B cell (primary cell): ENCODE data around the gene LAMC3. TPM values are rescaled to one million over a fixed set of nuclear protein-coding genes. Genes with fewer than 3 reads are reported as not detected.
A peak's percentile ranks its signal among the peaks of the same experiment; 100 is the strongest.

Experiments used
- ATAC-seq: fragments of 200-7000 bp; cut with Tn5 transposase; one replicate; pipeline ENCODE4 v1.10.0; 2021; ENCODE audit warnings: low read depth, mild to moderate bottlenecking, moderate number of reproducible peaks, moderate library complexity
- CTCF ChIA-PET: fragments of 350-600 bp; sonication (Branson Sonifier 250); formaldehyde crosslinking; loops from one replicate; lab custom pipeline; 2021; ENCODE audit warnings: antibody characterized with exemption, inconsistent platforms; lab: Charles Lee
- POLR2A ChIA-PET: fragments of 350-600 bp; sonication (Branson Sonifier 250); formaldehyde crosslinking; loops from one replicate; lab custom pipeline; 2021; ENCODE audit warnings: antibody characterized with exemption; lab: Charles Lee
- DNase-seq: peaks from one replicate; pipeline ENCODE4 v3.0.0; 2013
- H2AFZ ChIP-seq: 2 replicates; pipeline ENCODE4 v1.6.1; 2012; ENCODE audit warnings: mild to moderate bottlenecking, low read depth, low read length; ENCODE audit not compliant: insufficient read depth, poor library complexity, severe bottlenecking
- H3K27ac ChIP-seq, 2 donors: 1 replicate in 1 of 2; 2 replicates in 1 of 2; pipeline ENCODE4 v1.5.1; 2012 to 2013; ENCODE audit warnings: low read length in 2 of 2, mild to moderate bottlenecking in 2 of 2, moderate library complexity in 1 of 2
- H3K27me3 ChIP-seq, 4 experiments: fragments of 200-600 bp in 1 of 4; sonication (generic) in 1 of 4; replicated peaks in 1 of 4; 1 replicate in 2 of 4; 2 replicates in 2 of 4; pipeline versions ENCODE4 v1.6.1 to v1.7.0; 2013 to 2016; ENCODE audit warnings: low read length in 3 of 4, mild to moderate bottlenecking in 2 of 4, mixed read lengths in 1 of 4, moderate library complexity in 1 of 4; ENCODE audit not compliant: insufficient read depth in 4 of 4, control insufficient read depth in 3 of 4; ENCODE audit errors: control extremely low read depth in 1 of 4
- H3K36me3 ChIP-seq, 2 experiments: replicated peaks in 1 of 2; 1 replicate in 1 of 2; 2 replicates in 1 of 2; pipeline versions ENCODE4 v1.6.1 to v1.7.1; 2013; ENCODE audit warnings: low read length in 1 of 2; ENCODE audit not compliant: insufficient read depth in 2 of 2, control insufficient read depth in 1 of 2; ENCODE audit errors: control extremely low read depth in 1 of 2, extremely low read depth in 1 of 2
- H3K4me1 ChIP-seq, 2 donors: fragments of 200-600 bp in 1 of 2; sonication (generic) in 1 of 2; 1 replicate in 1 of 2; 2 replicates in 1 of 2; pipeline versions ENCODE4 v1.5.1 to v1.6.1; 2013 to 2017; ENCODE audit warnings: low read length in 2 of 2; ENCODE audit not compliant: control insufficient read depth in 2 of 2, insufficient read depth in 2 of 2
- H3K4me2 ChIP-seq: replicated peaks from 2 replicates; pipeline ENCODE3; 2012; ENCODE audit warnings: mild to moderate bottlenecking, low read depth, low read length; ENCODE audit not compliant: poor library complexity, severe bottlenecking
- H3K4me3 ChIP-seq, 5 experiments: fragments of 200-600 bp in 1 of 5; sonication (generic) in 1 of 5; 1 replicate in 3 of 5; 2 replicates in 2 of 5; pipeline versions ENCODE4 v1.5.1 to v1.7.0; 2011 to 2016; ENCODE audit warnings: low read length in 4 of 5, mild to moderate bottlenecking in 4 of 5, low read depth in 2 of 5, control low read depth in 1 of 5, moderate library complexity in 1 of 5; ENCODE audit not compliant: insufficient read depth in 1 of 5; ENCODE audit errors: control extremely low read depth in 1 of 5, extremely low read depth in 1 of 5
- H3K79me2 ChIP-seq: fragments of 200-600 bp; sonication (generic); one replicate; pipeline ENCODE4 v1.6.0; 2016; ENCODE audit warnings: low read length; ENCODE audit not compliant: control insufficient read depth, insufficient read depth
- H3K9ac ChIP-seq: fragments of 200-600 bp; sonication (generic); 2 replicates; pipeline ENCODE4 v1.6.1; 2017; ENCODE audit warnings: mild to moderate bottlenecking, low read length, moderate library complexity
- H3K9me3 ChIP-seq, 3 donors: one replicate each; pipeline versions ENCODE4 v1.6.1 to v1.7.1; 2013; ENCODE audit warnings: low read length in 2 of 3; ENCODE audit not compliant: control insufficient read depth in 2 of 3, insufficient read depth in 1 of 3; ENCODE audit errors: control extremely low read depth in 1 of 3
- H4K20me1 ChIP-seq: 2 replicates; pipeline ENCODE4 v1.6.0; 2012; ENCODE audit warnings: mild to moderate bottlenecking, low read length; ENCODE audit not compliant: insufficient read depth, control insufficient read depth, poor library complexity, severe bottlenecking
- H3K27ac Mint-ChIP-seq: one replicate; pipeline ENCODE4 v1.8.0; 2021; ENCODE audit warnings: mixed read lengths
- H3K27me3 Mint-ChIP-seq: one replicate; pipeline ENCODE4 v1.8.0; 2021; ENCODE audit warnings: mixed read lengths
- H3K4me1 Mint-ChIP-seq: one replicate; pipeline ENCODE4 v1.8.0; 2021; ENCODE audit warnings: mixed read lengths
- H3K4me3 Mint-ChIP-seq: one replicate; pipeline ENCODE4 v1.8.0; 2021; ENCODE audit warnings: mixed read lengths
- H3K9me3 Mint-ChIP-seq: one replicate; pipeline ENCODE4 v1.8.0; 2022; ENCODE audit warnings: mixed read lengths; ENCODE audit not compliant: insufficient read depth
- CTCF ChIP-seq: fragments of 200-600 bp; IDR thresholded peaks from one replicate; pipeline ENCODE4 v1.8.0; 2022; ENCODE audit warnings: antibody characterized with exemption, mild to moderate bottlenecking
- EZH2 ChIP-seq: IDR thresholded peaks from 2 replicates; pipeline ENCODE4 v1.6.1; 2012; ENCODE audit warnings: borderline replicate concordance, low read depth, mild to moderate bottlenecking, moderate library complexity, low read length; ENCODE audit not compliant: insufficient read depth, poor library complexity, severe bottlenecking
- WGBS: methylation state at CpG from one replicate; pipeline ENCODE4 v1.1.5; 2013; ENCODE audit warnings: missing lambda C conversion rate; ENCODE audit not compliant: insufficient coverage; 5-methylcytosine and 5-hydroxymethylcytosine counted together
- intact Hi-C: fragments of 100-400 bp; cut with micrococcal nuclease; formaldehyde crosslinking; loops from one replicate; pipeline ENCODE4 v1.10.0; 2022
- polyA plus RNA-seq: library from polyadenylated mRNA; depleted of rRNA; stranded (reverse); fragments of >200 nt; gene quantifications from 2 replicates; pipeline ENCODE4 v1.2.3, GENCODE V29; 2012
- total RNA-seq, 2 donors: library from RNA; stranded (reverse); fragments of 120-200 nt in 1 of 2; gene quantifications; 1 replicate in 1 of 2; 2 replicates in 1 of 2; pipeline versions ENCODE4 v1.2.3 to v1.2.4, GENCODE V29; 2013 to 2022

LAMC3 gene
- total and polyA plus RNA-seq, 2 donors (not counting 1 experiment from before 2014, with no cell fraction given): 0.25 to 0.45 TPM

- no peaks in the 10 kb centered on the region for H3K9me3 ChIP-seq
- Mint-ChIP-seq H3K4me1 (peaks cover 12% of the 10 kb centered on the region), H3K4me3 (peak overlapping the region; percentile 58), H3K9me3 (no peaks in the 10 kb centered on the region), H3K27me3 (peaks cover 31% of the 10 kb centered on the region), H3K27ac (no peak overlapping the region)
- H2AFZ ChIP-seq: peak overlapping the region; percentile 22
- POLR2A ChIA-PET: no interaction called here
- peaks cover 5 to 11% of the 10 kb centered on the region in 2 donors for H3K4me1 ChIP-seq
- TF ChIP-seq CTCF: no peak
- TF ChIP-seq EZH2: no peak
- intact Hi-C loops: no loop called here
- H3K36me3 ChIP-seq: no peaks in the 10 kb centered on the region
- peak overlapping the region; percentile 70 for H3K4me2 ChIP-seq
- no peak for DNase-seq
- 56% methylated on average over 16 of the region's 19 CpGs for WGBS
- no peak overlapping the region for H3K9ac ChIP-seq
- no peaks in the 10 kb centered on the region for H3K79me2 ChIP-seq
- peaks cover 0 to 41% (median 16%) of the 10 kb centered on the region in 4 experiments for H3K27me3 ChIP-seq
- no peak for ATAC-seq
- H3K4me3 ChIP-seq: no peak overlapping the region
- H4K20me1 ChIP-seq: no peaks in the 10 kb centered on the region
- CTCF ChIA-PET: interaction anchor here (0.6 to 1.9 kb wide), 2 partner anchors 18 to 40 kb away, joined by 3 to 6 read pairs; no protein-coding TSS in a partner anchor
- H3K27ac ChIP-seq: no peak overlapping the region
Observed at GRCh38 chr9:131097126-131097947, 88.4 kb downstream of the LAMC3 start.

GRCh38 chr9:131097948-131098278 lies 88.9 kb downstream of the LAMC3 start:
- Mint-ChIP-seq H3K27me3 (peaks cover 31% of the 10 kb centered on the region), H3K9me3 (no peaks in the 10 kb centered on the region), H3K4me1 (peaks cover 12% of the 10 kb centered on the region), H3K27ac (no peak overlapping the region), H3K4me3 (no peak overlapping the region)
- Histone ChIP-seq H3K9me3 (no peaks in the 10 kb centered on the region), H4K20me1 (no peaks in the 10 kb centered on the region), H3K79me2 (no peaks in the 10 kb centered on the region), H3K4me2 (no peak overlapping the region), H3K4me3 (no peak overlapping the region), H3K27ac (no peak overlapping the region), H3K9ac (no peak overlapping the region), H3K4me1 (peaks cover 5 to 11% of the 10 kb centered on the region in 2 donors), H3K27me3 (peaks cover 0 to 41% (median 16%) of the 10 kb centered on the region in 4 experiments), H3K36me3 (no peaks in the 10 kb centered on the region), H2AFZ (no peak overlapping the region)
- no peak for TF ChIP-seq CTCF
- no peak for TF ChIP-seq EZH2
- ChIA-PET CTCF (interaction anchor here (0.6 to 1.9 kb wide), 2 partner anchors 18 to 40 kb away, joined by 3 to 6 read pairs; no protein-coding TSS in a partner anchor), POLR2A (no interaction called here)
- WGBS: 94% methylated on average over 8 of the region's 8 CpGs
- intact Hi-C loops: no loop called here
- ATAC-seq (no peak), DNase-seq (no peak)
